Activated CD4-positive, alpha-beta T cell treated with anti-CD3 and anti-CD28 coated beads, Interleukin-2, Interleukin-4, amounts not matched to agents 100 ng/mL and 50 ng/mL, durations not matched to agents 16 hours and 8 hours (primary cell): ENCODE data around the gene TRIM6.
"Not testable (repeated sequence)": the region's sequence is repeated elsewhere in the genome, so short reads cannot be mapped to it uniquely, and the experiment has no call there.

ENCODE experiments used
- DNase-seq: peaks from one replicate; pipeline ENCODE4 v3.0.0-alpha.2; 2020; ENCODE audit warnings: low spot score

The TRIM6 gene, protein sequence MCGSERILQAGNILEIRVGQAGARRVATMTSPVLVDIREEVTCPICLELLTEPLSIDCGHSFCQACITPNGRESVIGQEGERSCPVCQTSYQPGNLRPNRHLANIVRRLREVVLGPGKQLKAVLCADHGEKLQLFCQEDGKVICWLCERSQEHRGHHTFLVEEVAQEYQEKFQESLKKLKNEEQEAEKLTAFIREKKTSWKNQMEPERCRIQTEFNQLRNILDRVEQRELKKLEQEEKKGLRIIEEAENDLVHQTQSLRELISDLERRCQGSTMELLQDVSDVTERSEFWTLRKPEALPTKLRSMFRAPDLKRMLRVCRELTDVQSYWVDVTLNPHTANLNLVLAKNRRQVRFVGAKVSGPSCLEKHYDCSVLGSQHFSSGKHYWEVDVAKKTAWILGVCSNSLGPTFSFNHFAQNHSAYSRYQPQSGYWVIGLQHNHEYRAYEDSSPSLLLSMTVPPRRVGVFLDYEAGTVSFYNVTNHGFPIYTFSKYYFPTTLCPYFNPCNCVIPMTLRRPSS

DNA sequence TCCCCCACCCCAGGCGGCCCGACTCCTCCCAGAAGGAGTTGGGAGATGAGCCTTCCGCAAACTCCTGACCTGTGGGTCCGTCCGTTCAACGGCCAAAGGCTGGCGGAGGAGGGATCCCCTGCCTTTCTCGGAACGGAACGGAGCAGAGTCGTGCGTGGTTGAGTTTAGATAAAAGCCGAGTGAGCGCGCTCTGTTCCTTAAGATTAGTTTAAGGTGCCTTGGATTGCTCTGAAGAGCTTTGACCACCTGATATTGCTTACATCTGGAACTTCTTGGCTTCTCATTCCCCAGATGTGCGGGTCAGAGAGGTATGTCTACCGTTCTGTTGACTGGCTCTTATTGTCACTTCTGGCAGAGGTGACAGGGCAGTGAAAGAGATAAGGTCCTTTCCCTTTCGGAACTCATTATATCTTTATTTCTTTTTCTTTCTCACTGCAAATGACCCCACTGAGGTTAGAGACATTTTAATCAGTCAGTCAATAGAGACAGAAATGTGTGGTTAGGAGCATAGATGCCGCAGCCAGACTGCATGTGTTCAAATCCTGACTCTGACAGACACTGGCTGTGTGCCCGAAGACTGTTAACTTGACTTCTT is at the start of gene TRIM6:
TSS of gene TRIM6 (plus strand) at position 31 of the 595 bp plus-strand sequence. CDS start at position 292, 261 bp downstream.
- DNase-seq = no peak

DNA sequence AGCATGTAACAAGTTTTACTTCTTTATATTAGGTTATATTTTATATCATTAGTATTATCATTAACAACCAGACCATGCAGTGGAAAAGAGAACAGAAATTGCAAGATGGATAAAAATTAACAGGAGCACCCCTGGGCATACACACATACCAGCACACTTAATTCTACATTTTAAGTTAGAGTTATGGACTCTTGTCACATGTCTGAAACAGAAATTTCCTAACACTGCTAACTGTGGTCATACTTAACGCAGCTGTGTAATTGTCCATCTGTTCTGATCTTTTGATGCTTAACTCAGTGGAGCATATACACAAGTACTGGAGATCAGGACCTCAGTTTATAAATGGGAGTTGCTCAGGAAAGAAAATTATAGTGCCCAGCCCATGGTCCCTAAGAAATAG is 48.5 kb upstream of the TRIM6 start:
- no peak for DNase-seq

DNA sequence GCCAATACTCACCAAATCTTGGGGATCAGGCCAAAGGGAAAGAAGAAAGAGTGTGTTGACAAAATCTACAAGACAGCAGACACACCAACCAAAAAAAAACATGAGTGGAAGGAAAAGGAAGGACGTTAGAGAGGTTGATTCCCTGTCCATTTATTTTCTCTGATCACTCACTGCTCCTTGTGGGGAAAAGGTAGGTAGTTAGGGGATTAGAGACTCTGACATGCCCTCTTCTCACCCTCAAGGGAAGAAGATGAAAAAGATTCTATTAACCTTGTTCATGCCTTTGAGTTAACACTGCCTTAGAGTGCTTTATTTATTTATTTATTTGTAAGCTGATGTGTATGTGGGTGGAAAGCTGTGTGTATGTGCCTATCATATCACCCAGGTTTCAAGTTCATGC is 48.0 kb upstream of the TRIM6 start, which contains the start of gene OR52H1:
TSS of gene OR52H1 (minus strand) at position 101 of the 400 bp plus-strand sequence. CDS start 3,035 bp downstream, outside the sequence.
- DNase-seq = no peak

DNA sequence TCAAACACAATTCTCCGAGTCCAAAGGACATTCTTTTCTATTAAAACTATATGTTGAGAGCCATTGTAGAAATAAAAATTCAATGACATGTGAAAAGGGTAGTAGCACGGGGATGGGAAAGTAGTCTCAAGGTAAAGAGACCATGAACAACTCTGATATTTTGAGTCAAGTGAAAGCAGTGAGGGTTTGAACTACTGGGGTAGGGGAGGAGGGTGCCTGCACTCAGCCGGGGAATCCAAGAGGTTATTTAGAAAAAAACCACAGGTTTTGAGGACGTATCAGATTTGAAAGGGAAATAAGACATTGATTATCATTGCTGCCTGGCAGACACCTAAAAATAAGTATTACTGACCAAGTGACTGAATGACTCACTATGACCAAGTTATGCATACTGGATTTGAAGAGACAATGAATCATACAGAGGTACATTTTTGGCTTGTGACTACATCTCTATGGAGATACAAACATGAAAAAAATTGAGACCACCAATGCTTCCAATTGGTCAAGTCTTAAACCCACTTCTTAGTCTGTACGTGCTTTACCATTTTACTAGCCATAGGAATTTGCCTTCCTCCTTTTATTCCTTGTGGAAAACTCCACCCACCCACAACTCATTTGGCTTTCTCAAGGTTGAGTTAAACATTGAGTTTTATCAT is 45.9 kb upstream of the TRIM6 start:
- DNase-seq = no peak

DNA sequence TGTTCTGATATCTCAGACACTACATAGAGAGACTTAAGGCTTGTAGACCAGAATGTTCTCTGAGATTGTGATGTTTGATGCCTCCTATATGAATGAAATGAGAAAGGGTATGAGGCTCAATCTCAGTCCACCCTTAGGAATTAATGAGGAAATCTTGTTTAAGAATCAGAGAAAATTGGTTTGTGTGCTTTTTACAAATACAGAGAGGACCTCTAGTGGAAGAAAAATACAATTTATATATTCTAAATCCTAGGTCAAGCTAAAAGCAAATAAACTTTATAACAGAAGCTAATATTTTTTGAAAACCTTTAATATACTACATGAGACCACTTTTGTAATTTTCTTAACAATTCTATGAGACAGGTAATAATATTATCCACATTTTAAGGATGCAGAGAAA is 43.1 kb upstream of the TRIM6 start:
- DNase-seq = no peak

DNA sequence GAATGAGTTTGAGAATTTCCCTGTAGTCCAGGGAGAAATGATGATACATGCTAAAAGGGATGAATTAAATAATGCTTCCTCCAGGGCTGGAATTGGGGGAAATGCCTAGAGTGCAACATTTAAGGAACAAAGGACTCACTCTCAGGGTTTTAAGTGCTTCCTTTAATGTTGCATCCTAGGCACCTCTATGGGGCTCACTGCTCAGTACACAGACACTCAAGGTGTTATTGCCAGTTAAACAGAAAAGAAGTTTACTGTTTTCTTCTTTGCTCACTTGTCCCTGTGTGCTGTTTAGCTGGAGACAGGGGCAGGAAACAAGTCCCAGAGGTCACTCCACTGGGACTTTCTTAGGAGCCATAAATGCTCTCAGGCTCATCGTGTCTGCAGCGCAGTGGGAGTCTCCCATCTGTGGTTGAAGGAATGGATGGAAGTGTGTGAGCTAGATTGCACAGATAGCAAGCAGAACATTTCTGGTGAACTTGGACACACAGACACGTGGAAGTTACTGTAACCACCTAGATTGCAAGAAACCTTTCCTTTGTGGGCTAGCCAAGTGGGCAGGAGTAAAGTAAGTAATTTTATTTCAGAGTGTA is 39.7 kb upstream of the TRIM6 start:
- no peak for DNase-seq

DNA sequence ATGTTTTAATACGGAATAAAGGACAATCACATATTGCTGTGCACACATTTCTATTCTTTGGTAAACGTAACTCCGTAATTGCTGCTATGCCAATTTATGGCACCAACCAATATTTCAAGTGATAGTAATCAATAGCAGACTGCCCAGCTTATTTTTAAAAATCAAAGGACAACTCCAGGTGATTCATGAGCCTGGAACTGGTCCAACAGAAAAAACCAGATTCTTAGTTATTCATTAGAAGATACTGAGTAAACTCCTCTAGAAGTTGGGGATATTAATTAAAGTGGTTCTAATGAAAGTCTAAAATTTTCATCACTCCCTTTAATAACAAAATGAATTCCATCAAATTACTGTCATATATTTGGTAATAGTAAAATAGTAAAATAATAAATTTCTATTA is 38.7 kb upstream of the TRIM6 start:
- DNase-seq = no peak

DNA sequence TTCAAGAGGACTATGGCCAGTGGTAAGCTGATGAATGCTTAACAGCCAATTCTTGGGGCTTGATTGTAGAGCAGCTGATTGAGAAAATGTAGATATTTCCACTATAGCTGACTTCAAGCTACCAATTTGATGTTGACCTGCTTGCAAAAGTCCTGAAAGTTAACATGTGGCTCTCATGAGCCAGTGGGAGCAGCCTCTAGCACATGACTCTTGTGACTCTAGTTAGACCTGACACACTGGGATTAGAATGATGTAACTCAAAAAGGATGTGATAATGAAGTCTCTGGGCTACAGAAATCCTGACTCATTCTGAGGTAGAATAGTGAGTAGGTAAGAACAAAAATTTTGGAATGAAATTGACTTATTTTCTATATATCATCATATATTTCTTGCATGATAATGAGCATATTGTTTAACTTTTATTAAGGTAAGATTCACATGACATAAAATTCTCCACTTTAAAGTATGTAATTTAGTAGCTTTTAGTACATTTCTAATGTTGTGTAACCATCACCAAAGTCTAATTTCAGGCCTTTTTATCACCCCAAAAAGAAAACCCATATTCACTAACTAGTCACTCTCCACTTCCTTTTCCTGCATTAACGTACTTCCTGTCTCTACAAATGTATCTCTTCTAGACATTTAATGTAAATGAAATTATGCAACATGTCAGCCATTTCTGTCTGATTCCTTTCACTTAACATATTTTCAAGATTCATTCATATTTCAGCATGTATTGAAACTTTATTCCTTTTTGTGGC is 32.0 kb upstream of the TRIM6 start:
- no peak for DNase-seq

DNA sequence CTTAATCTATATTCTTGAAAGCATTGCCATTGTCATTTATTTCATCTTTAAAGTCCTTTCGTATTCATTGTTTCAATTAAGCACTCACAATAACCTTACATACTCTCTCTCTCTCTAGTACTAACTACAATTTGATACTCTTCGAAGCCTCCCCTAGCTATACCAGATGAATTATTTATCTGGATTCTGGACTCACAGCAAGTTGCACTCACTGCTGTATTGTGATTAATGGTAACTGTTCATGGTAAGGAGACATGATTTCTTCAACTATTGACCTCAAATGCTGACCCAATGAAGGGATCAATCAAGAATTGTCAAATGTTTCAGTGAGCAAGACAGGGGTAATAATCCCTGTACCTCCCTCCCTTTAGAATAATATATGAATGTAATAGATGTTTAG is 21.8 kb upstream of the TRIM6 start:
- no peak for DNase-seq

DNA sequence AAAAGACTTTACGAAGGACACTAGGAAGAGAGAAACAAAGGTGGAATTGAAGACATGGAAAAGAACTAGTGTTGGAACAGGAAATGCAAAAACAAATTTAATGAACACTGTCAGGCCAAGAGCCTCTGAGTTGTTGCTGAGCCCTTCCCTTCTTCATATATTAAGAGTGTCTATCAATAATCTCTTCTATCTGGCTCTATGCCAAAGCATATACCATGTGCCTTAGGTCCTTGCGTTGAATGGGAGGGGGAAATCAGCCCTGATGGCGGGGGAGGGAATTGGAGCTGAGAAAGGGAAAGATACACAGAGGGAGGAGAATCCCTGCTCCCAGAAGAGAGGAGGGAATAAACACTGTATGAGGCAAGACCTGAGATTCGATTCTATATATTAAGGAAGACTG is 21.3 kb upstream of the TRIM6 start:
- DNase-seq = no peak

DNA sequence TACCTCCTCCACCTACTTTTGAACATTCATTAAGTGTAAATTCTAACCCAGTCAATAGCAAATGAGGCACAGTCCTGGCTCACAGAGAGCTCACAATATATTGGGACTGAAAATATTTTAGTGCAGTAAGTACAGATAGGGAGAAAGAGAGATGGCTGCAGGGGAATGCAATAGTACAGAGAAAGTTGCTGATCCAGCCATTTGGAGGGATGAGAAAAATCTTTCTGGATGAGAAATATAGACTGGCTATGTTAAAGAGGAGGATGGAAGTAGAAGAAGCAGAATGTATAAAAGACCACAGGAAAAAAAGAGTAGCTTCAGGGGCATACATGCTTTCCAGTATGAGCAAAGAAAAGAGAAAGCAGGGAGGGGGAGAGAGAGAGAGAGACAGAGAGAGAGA is 19.3 kb upstream of the TRIM6 start:
- DNase-seq = no peak

DNA sequence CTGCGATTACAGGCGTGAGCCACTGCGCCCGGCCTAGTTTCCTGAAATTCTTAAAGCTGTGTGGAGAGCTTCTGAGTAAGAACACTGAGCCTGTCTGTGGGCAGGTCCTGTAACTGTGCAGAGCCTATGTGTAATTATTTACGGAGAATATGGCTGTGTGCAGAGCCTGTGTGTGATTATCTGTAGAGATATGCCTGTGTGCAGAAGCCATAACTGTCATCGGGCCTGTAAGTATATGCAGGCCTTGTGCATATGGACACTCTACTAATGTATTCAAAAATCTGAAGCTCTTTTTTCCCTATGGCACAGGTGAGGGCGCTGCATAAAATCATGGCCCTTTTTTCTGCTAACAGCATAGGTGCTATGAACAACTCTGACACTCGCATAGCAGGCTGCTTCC is 15.9 kb upstream of the TRIM6 start, which contains the start of gene OR52B6:
TSS of gene OR52B6 (plus strand) at position 301 of the 400 bp plus-strand sequence. CDS start at position 301, 0 bp downstream.
- no peak for DNase-seq

DNA sequence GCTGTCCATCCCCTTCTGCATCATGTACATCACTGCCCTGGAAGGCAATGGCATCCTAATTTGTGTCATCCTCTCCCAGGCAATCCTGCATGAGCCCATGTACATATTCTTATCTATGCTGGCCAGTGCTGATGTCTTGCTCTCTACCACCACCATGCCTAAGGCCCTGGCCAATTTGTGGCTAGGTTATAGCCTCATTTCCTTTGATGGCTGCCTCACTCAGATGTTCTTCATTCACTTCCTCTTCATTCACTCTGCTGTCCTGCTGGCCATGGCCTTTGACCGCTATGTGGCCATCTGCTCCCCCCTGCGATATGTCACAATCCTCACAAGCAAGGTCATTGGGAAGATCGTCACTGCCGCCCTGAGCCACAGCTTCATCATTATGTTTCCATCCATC is 15.4 kb upstream of the TRIM6 start:
- no peak for DNase-seq

DNA sequence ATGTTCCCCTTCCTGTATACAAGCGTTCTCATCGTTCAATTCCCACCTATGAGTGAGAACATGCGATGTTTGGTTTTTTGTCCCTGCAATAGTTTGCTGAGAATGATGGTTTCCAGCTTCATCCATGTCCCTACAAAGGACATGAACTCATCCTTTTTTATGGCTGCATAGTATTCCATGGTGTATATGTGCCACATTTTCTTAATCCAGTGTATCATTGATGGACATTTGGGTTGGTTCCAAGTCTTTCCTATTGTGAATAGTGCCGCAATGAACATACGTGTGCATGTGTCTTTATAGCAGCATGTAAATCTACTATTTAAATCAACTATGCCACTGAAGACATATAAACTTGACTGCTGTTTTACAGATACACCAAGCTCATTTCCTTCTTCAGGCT is 12.0 kb upstream of the TRIM6 start:
- DNase-seq = not testable (repeated sequence)

DNA sequence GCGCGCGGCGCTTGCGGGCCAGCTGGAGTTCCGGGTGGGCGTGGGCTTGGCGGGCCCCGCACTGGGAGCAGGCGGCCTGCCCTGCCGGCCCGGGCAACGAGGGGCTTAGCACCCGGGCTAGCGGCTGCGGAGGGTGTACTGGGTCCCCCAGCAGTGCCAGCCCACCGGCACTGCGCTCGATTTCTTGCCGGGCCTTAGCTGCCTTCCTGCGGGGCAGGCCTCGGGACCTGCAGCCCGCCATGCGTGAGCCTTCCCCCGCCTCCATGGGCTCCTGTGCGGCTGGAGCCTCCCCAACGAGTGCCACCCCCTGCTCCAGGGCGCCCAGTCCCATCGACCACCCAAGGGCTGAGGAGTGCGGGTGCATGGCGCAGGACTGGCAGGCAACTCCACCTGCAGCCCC is 6.5 kb upstream of the TRIM6 start:
- DNase-seq = not testable (repeated sequence)

DNA sequence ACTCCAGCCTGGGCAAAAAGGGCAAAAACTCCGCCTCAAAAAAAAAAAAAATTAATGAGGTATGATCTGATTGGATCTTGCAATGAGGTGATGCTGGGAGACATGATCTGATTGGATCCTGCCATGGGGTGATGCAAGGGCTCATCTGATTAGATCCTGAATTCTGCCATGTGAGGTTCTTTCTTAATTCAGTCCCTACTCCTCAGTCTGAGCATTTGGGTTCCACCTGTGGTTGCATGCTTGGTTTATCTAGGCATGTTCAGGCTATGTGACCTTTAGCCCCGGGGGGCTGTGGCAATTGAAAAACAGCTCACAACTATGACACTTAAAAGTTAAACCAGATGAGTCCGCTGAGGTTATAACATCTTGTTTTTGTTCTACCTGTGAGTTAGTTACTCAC is 4.8 kb upstream of the TRIM6 start:
- DNase-seq = no peak

DNA sequence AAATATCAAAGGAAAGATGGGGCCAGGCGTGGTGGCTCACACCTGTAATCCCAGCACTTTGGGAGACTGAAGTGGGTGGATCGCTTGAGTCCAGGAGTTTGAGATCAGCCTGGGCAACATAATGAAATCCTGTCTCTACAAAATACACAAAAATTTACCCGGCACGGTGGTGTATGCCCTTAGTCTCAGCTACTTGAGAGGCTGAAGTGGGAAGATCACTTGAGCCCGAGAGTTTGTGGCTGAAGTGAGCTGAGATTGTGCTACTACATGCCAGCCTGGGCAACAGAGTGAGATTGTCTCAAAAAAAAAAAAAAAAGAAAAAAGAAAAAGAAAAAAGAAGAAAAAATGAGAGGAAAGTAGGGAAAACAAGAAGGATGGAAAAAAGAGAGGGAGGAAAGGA is 3.8 kb upstream of the TRIM6 start:
- no peak for DNase-seq

DNA sequence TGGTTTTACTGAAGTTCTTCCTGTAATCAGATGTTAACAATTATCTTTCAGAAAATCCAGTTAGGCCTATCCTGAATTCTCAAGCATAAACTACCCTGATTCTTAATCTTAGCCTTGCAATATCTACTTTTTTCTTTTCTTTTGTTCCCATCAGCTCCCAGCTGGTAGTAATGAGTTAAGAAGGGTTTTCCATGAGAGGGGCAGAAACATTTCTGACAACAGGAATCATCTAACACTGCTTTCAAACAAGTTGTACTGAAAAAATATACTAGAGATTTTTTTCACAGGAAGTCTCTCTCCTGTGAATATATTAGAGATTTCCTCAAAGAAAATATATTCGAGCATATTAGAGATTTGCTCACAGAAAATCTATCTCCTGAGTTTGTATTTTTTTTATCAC is 3.3 kb upstream of the TRIM6 start:
- no peak for DNase-seq

DNA sequence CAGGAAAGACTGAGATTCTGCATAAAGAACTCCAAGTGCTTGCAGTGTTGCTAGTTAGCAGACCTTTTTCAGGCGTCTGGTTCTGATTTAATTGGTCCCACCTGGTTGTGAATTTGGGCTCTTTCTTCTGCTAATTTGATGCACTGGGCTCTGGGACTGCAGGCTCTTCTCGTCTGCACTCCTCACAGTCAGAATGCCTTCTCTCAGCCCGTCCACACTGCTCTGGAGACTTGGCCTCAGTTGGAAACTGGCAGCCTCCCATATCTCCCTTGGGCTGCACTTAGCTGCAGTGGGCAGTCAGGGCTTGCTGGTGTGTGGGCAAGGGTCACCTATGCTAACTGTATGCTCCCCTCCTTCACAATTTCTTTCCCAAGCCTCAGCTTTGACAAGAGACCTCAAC is 1.5 kb downstream of the TRIM6 start:
- no peak for DNase-seq

DNA sequence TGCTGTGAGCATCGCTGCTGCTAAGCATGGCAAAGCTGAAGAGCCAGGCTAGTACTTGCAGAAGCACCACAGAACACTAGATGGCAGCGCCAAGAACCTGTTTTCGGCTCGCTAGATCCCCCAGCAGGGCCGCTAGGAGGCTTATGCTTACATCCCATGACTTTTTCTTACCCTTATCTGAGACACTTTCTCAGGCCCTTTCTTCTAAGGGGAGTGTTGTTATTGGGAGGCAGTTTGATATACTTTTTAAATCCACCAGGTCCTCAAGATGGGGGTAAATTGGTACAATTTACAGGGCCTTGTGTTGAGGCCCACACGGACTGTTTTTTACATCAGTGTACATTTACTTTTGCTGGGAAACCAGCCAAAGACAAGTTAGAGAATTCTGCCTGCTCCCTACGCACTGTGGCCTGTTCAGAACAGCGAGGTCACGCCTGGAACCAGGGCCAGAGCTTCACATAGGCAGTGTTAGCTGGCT is 4.0 kb downstream of the TRIM6 start:
- peak; percentile 51 for DNase-seq

DNA sequence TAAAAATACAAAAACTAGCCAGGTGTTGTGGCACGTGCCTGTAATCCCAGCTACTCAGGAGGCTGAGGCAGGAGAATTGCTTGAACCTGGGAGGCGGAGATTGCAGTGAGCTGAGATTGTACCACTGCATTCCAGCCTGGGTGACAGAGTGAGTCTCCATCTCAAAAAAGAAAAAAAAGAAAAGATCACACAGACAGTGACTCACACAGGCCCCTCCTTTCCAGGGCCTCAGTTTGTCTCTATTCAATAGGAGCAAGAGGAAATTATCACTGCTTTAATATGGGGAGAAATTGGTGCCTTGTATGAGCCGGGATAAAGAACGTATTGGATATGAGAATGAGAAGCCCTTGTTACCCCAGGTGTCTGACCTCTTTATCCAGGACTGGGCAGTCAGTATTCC is 6.4 kb downstream of the TRIM6 start:
- DNase-seq = not testable (repeated sequence)

DNA sequence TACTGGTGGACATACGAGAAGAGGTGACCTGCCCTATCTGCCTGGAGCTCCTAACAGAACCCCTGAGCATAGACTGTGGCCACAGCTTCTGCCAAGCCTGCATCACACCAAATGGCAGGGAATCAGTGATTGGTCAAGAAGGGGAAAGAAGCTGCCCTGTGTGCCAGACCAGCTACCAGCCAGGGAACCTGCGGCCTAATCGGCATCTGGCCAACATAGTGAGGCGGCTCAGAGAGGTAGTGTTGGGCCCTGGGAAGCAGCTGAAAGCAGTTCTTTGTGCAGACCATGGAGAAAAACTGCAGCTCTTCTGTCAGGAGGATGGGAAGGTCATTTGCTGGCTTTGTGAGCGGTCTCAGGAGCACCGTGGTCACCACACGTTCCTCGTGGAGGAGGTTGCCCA is 6.9 kb downstream of the TRIM6 start:
- no peak for DNase-seq
